NB4 (cell line): ENCODE results near the gene LIMS1.

Experiments used
- MYC ChIP-seq: IDR thresholded peaks from 2 replicates; pipeline ENCODE4 v1.6.1; 2011; ENCODE audit warnings: low read depth, low read length
- POLR2A ChIP-seq: IDR thresholded peaks from 2 replicates; pipeline ENCODE4 v1.6.1; 2011; ENCODE audit warnings: mild to moderate bottlenecking; ENCODE audit not compliant: insufficient read length; ENCODE audit errors: extremely low read depth
- TF ChIP-seq, protein P1 (sequence below): IDR thresholded peaks from 2 replicates; pipeline ENCODE4 v1.6.1; 2011; ENCODE audit warnings: low read depth, low read length
- TF ChIP-seq, protein P2 (sequence below): IDR thresholded peaks from one replicate; pipeline ENCODE4 v1.5.1; 2012; ENCODE audit warnings: low read depth, low read length

DNA sequence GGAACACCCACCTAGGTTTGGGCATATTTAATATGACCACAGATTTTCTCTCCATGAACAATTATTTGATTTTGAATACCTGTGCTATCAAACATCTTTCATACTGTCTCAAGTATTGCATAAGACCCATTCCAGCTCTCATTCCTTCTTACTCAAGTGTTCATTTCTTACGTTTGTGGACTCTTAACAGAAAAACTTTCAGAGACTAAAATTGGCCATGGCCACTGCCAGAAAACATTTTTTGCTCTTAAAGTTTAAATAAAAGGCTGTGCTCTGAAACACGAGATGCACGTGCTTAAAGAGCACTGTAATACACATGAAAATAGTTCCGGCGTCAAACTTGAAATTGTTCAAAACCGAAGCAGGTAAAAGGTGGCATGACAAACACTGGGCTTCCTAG lies 89.3 kb downstream of the LIMS1 start:
- TF ChIP-seq, protein P1, sequence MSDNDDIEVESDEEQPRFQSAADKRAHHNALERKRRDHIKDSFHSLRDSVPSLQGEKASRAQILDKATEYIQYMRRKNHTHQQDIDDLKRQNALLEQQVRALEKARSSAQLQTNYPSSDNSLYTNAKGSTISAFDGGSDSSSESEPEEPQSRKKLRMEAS, result no peak
- TF ChIP-seq, protein P2, sequence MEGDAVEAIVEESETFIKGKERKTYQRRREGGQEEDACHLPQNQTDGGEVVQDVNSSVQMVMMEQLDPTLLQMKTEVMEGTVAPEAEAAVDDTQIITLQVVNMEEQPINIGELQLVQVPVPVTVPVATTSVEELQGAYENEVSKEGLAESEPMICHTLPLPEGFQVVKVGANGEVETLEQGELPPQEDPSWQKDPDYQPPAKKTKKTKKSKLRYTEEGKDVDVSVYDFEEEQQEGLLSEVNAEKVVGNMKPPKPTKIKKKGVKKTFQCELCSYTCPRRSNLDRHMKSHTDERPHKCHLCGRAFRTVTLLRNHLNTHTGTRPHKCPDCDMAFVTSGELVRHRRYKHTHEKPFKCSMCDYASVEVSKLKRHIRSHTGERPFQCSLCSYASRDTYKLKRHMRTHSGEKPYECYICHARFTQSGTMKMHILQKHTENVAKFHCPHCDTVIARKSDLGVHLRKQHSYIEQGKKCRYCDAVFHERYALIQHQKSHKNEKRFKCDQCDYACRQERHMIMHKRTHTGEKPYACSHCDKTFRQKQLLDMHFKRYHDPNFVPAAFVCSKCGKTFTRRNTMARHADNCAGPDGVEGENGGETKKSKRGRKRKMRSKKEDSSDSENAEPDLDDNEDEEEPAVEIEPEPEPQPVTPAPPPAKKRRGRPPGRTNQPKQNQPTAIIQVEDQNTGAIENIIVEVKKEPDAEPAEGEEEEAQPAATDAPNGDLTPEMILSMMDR, result no peak
- no peak for TF ChIP-seq POLR2A
- TF ChIP-seq MYC, result no peak
